GM23338 (cell line): ENCODE measurements around the gene KCNT1. TPM values are rescaled to one million over a fixed set of nuclear protein-coding genes. Genes with fewer than 3 reads are reported as not detected.

Experiments used
- ATAC-seq: fragments of 200-7000 bp; cut with Tn5 transposase; 3 replicates; pipeline ENCODE4 v1.9.1; 2020
- DNase-seq: peaks from one replicate; pipeline ENCODE4 v3.0.0-alpha.2; 2015; ENCODE audit warnings: low spot score
- H2AFZ ChIP-seq: fragments of 200-600 bp; sonication (generic); 2 replicates; pipeline ENCODE4 v1.8.0; 2016; ENCODE audit warnings: antibody characterized with exemption, mild to moderate bottlenecking, moderate library complexity
- H3F3A ChIP-seq: fragments of 200-600 bp; sonication (generic); replicated peaks from 2 replicates; pipeline ENCODE4 v1.8.0; 2017; ENCODE audit warnings: antibody characterized with exemption, mixed run types, low read depth
- H3K27ac ChIP-seq: fragments of 200-600 bp; sonication (generic); 2 replicates; pipeline ENCODE4 v1.6.1; 2016; ENCODE audit warnings: low read depth
- H3K27me3 ChIP-seq: fragments of 200-600 bp; sonication (generic); 2 replicates; pipeline ENCODE4 v1.8.0; 2016; ENCODE audit warnings: mild to moderate bottlenecking, mixed run types, moderate library complexity; ENCODE audit not compliant: insufficient read depth
- H3K36me3 ChIP-seq: fragments of 200-600 bp; sonication (generic); 2 replicates; pipeline ENCODE4 v1.8.0; 2016; ENCODE audit warnings: mild to moderate bottlenecking; ENCODE audit not compliant: insufficient read depth
- H3K4me1 ChIP-seq: fragments of 200-600 bp; sonication (generic); 2 replicates; pipeline ENCODE4 v1.8.0; 2016; ENCODE audit warnings: mild to moderate bottlenecking, moderate library complexity; ENCODE audit not compliant: insufficient read depth
- H3K4me2 ChIP-seq: fragments of 200-600 bp; sonication (generic); 2 replicates; pipeline ENCODE4 v1.7.1; 2017; ENCODE audit warnings: mixed run types
- H3K4me3 ChIP-seq: fragments of 200-600 bp; sonication (generic); 2 replicates; pipeline ENCODE4 v1.6.1; 2016; ENCODE audit warnings: mixed run types
- H3K79me2 ChIP-seq: fragments of 200-600 bp; sonication (generic); replicated peaks from 2 replicates; pipeline ENCODE4 v1.8.0; 2017; ENCODE audit warnings: mild to moderate bottlenecking; ENCODE audit not compliant: insufficient read depth
- H3K9me2 ChIP-seq: fragments of 200-600 bp; sonication (generic); 2 replicates; pipeline ENCODE4 v1.8.0; 2017; ENCODE audit not compliant: insufficient read depth
- H4K20me1 ChIP-seq: fragments of 200-600 bp; sonication (generic); replicated peaks from 2 replicates; pipeline ENCODE4 v1.8.0; 2017; ENCODE audit warnings: mild to moderate bottlenecking; ENCODE audit not compliant: insufficient read depth
- H3K27ac Mint-ChIP-seq: 2 replicates; pipeline ENCODE4 v1.8.0; 2020; ENCODE audit warnings: inconsistent platforms, mild to moderate bottlenecking, moderate library complexity, mixed read lengths
- H3K27me3 Mint-ChIP-seq: 3 replicates; pipeline ENCODE4 v1.8.0; 2022; ENCODE audit warnings: low read depth, mild to moderate bottlenecking, moderate library complexity, mixed read lengths, inconsistent platforms; ENCODE audit not compliant: insufficient read depth, poor library complexity
- H3K36me3 Mint-ChIP-seq: 3 replicates; pipeline ENCODE4 v1.8.0; 2021; ENCODE audit warnings: low read depth, mild to moderate bottlenecking, inconsistent platforms, moderate library complexity, mixed read lengths
- H3K4me1 Mint-ChIP-seq: 3 replicates; pipeline ENCODE4 v1.8.0; 2020; ENCODE audit warnings: mild to moderate bottlenecking, inconsistent platforms, mixed read lengths
- H3K4me3 Mint-ChIP-seq: 3 replicates; pipeline ENCODE4 v1.8.0; 2021; ENCODE audit warnings: moderate library complexity, mild to moderate bottlenecking, inconsistent platforms, mixed read lengths
- H3K9me3 Mint-ChIP-seq: 3 replicates; pipeline ENCODE4 v1.8.0; 2020; ENCODE audit warnings: moderate library complexity, mild to moderate bottlenecking, inconsistent platforms, mixed read lengths
- CREB1 ChIP-seq: fragments of 250-450 bp; sonication (Bioruptor Pico); IDR thresholded peaks from 2 replicates; pipeline ENCODE4 v1.5.0; 2020; ENCODE audit warnings: low read depth, mild to moderate bottlenecking, moderate library complexity
- CTCF ChIP-seq, 2 experiments: fragments of 200-600 bp in 1 of 2; sonication (generic) in 1 of 2; conservative IDR thresholded peaks; 2 replicates each; pipeline versions ENCODE4 v1.5.1 to v1.6.1; 2016 to 2017; ENCODE audit warnings: antibody characterized with exemption in 2 of 2, low read depth in 2 of 2, mild to moderate bottlenecking in 2 of 2, moderate library complexity in 1 of 2
- EZH2 ChIP-seq: fragments of 200-600 bp; sonication (generic); IDR thresholded peaks from one replicate; pipeline ENCODE4 v1.8.0; 2017; ENCODE audit warnings: antibody characterized with exemption, mild to moderate bottlenecking, low read depth; ENCODE audit not compliant: unreplicated experiment
- EZH2phosphoT487 ChIP-seq: fragments of 200-600 bp; sonication (generic); IDR thresholded peaks from one replicate; pipeline ENCODE4 v1.8.1; 2018; ENCODE audit warnings: antibody characterized with exemption; ENCODE audit not compliant: unreplicated experiment
- JUNB ChIP-seq: IDR thresholded peaks from one replicate; pipeline ENCODE4 v1.6.1; 2016; ENCODE audit warnings: antibody characterized with exemption; ENCODE audit not compliant: unreplicated experiment
- NANOG ChIP-seq: IDR thresholded peaks from 2 replicates; pipeline ENCODE4 v1.6.1; 2016; ENCODE audit warnings: antibody characterized with exemption, borderline replicate concordance
- POLR2AphosphoS5 ChIP-seq: IDR thresholded peaks from 2 replicates; pipeline ENCODE4 v1.6.1; 2016; ENCODE audit warnings: antibody characterized with exemption, low read depth
- REST ChIP-seq: IDR thresholded peaks from one replicate; pipeline ENCODE4 v1.6.1; 2018; ENCODE audit warnings: antibody characterized with exemption; ENCODE audit not compliant: unreplicated experiment
- STAT1 ChIP-seq: IDR thresholded peaks from one replicate; pipeline ENCODE4 v1.6.1; 2016; ENCODE audit warnings: antibody characterized with exemption; ENCODE audit not compliant: unreplicated experiment
- ZNF114 ChIP-seq: fragments of 250-450 bp; sonication (Bioruptor Pico); IDR thresholded peaks from 2 replicates; pipeline ENCODE4 v1.5.0; 2020; ENCODE audit warnings: mild to moderate bottlenecking, moderate library complexity
- ZNF331 ChIP-seq: fragments of 250-450 bp; sonication (Bioruptor Pico); IDR thresholded peaks from 2 replicates; pipeline ENCODE4 v1.5.0; 2020; ENCODE audit warnings: low read depth, mild to moderate bottlenecking, moderate library complexity
- polyA plus RNA-seq: library from polyadenylated mRNA; unstranded; fragments of >200 nt; fragmentation: Nextera tagmentation; extraction: Ambion mirVana; gene quantifications from 2 replicates; pipeline ENCODE4 v1.2.1, GENCODE V29; 2016
- total RNA-seq: library from RNA; depleted of rRNA; stranded (reverse); fragments of >200 nt; shearing (Covaris generic); gene quantifications from 2 replicates; pipeline ENCODE4 v1.2.3, GENCODE V29; 2014
- TF ChIP-seq, protein P1 (sequence below): IDR thresholded peaks from 2 replicates; pipeline ENCODE4 v1.6.1; 2016; ENCODE audit warnings: antibody characterized with exemption

KCNT1 gene
- total and polyA plus RNA-seq, 2 experiments from 2014 or later, result 0.05 to 0.28 TPM

DNA sequence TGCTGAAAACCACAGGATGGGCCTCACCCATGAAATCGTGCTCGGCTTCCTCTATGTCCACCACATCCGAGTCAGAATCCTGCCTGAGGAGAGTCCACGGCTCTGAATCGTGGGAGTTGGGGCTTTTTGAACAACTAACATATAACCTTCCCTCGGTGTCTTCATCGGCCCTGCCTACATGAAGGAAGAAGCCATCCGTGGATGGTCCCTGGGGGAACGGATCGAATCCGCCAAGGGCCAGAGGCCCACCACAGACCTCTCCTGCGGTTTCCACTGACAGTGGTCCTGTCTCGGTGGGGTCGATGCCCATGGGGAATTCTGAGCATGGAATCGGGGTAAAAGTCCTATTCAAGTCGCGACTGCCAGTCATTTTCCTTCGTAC is 120.4 kb downstream of the KCNT1 start (continued):
- TF ChIP-seq ZNF331 (CRISPR knock-in tag), result no peak
- TF ChIP-seq EZH2, result no peak
- TF ChIP-seq, protein P1, sequence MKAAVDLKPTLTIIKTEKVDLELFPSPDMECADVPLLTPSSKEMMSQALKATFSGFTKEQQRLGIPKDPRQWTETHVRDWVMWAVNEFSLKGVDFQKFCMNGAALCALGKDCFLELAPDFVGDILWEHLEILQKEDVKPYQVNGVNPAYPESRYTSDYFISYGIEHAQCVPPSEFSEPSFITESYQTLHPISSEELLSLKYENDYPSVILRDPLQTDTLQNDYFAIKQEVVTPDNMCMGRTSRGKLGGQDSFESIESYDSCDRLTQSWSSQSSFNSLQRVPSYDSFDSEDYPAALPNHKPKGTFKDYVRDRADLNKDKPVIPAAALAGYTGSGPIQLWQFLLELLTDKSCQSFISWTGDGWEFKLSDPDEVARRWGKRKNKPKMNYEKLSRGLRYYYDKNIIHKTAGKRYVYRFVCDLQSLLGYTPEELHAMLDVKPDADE, result no peak
- no peak for TF ChIP-seq ZNF114
- no peak for TF ChIP-seq CREB1 (CRISPR knock-in tag)
- TF ChIP-seq EZH2phosphoT487, result no peak
- TF ChIP-seq JUNB, result no peak
- TF ChIP-seq STAT1, result no peak
- TF ChIP-seq POLR2AphosphoS5, result no peak

- H3K4me3 Mint-ChIP-seq, result no peak overlapping the region
- peaks cover 65% of the 10 kb centered on the region for H3K36me3 Mint-ChIP-seq
- H4K20me1 ChIP-seq, result peaks cover 21% of the 10 kb centered on the region
- no peak overlapping the region for H3K27ac ChIP-seq
- peaks cover 5% of the 10 kb centered on the region for H3K27me3 Mint-ChIP-seq
- no peaks in the 10 kb centered on the region for H3K4me1 ChIP-seq
- peaks cover 5% of the 10 kb centered on the region; the same call in 1 of the 2 replicates for H3K36me3 ChIP-seq
- H3F3A ChIP-seq, result no peaks in the 10 kb centered on the region
- no peak overlapping the region for H3K4me3 ChIP-seq
- ATAC-seq (no peak), DNase-seq (no peak)
- H3K27ac Mint-ChIP-seq, result no peak overlapping the region
- H3K79me2 ChIP-seq, result peaks cover 26% of the 10 kb centered on the region
- no peaks in the 10 kb centered on the region for H3K9me2 ChIP-seq
- H3K9me3 Mint-ChIP-seq, result no peaks in the 10 kb centered on the region
- H3K27me3 ChIP-seq, result no peaks in the 10 kb centered on the region
- H3K4me2 ChIP-seq, result no peak overlapping the region
- no peak overlapping the region for H2AFZ ChIP-seq
- no peaks in the 10 kb centered on the region for H3K4me1 Mint-ChIP-seq
- TF ChIP-seq STAT1 (no peak), JUNB (no peak), CREB1 (CRISPR knock-in tag) (no peak), EZH2 (no peak), EZH2phosphoT487 (no peak), NANOG (no peak), ZNF331 (CRISPR knock-in tag) (no peak), ZNF114 (no peak), CTCF (conservative IDR thresholded peaks at IDR 0.05; ENCODE audit: low read depth in 2 of 2) (no peak), POLR2AphosphoS5 (no peak), REST (no peak)
- TF ChIP-seq, protein P1, result no peak
Measured at GRCh38 chr9:135823036-135823435, 121.1 kb downstream of the KCNT1 start.
